Measurements from ENCODE around the gene WFDC9.

DNA sequence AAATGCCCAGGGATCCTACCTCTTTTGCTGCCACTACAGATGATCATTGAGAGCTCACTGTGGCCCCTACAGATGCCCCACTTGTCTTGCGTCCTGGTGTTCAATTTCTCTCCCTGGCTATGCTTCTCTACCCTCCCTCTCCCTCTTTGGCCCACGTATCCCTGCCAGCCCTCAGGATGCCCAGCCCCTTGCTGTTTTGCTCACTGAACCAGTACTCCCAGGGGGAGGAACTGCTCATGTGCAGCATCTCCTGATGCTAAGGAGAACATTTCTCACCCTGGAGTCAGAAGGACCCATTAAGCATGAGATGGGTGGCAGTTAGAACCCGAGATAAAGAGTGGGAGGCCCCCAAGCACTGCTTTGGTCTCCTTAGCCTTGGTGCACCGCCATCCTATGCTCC lies at the start of gene WFDC9:
- no peak for TF ChIP-seq CTCF (conservative IDR thresholded peaks at IDR 0.05)
- TF ChIP-seq EZH2 (IDR thresholded peaks at IDR 0.05; ENCODE audit: low read depth), result no peak
